HepG2 (cell line): ENCODE measurements around the gene FNDC8. TPM values are rescaled to one million over a fixed set of nuclear protein-coding genes. Genes with fewer than 3 reads are reported as not detected.

ENCODE experiments used
- CSRNP1 ChIP-seq: sonication (generic); formaldehyde crosslinking; IDR thresholded peaks from 2 replicates; pipeline ENCODE4 v1.8.1; 2023; ENCODE audit warnings: mild to moderate bottlenecking, missing genetic modification reagents
- KIAA2018 ChIP-seq: sonication (generic); formaldehyde crosslinking; IDR thresholded peaks from 2 replicates; pipeline ENCODE4 v1.5.0; 2020; ENCODE audit warnings: mild to moderate bottlenecking, missing genetic modification reagents, borderline replicate concordance
- NR2F1 ChIP-seq, 2 experiments: fragments of 450-650 bp in 1 of 2; formaldehyde crosslinking in 1 of 2; IDR thresholded peaks; 2 replicates each; pipeline versions ENCODE4 v1.5.0 to v1.6.1; 2016 to 2020; ENCODE audit warnings: mild to moderate bottlenecking in 1 of 2, missing compliant biosample characterization in 1 of 2, missing genetic modification reagents in 1 of 2, moderate library complexity in 1 of 2
- POLR2A ChIP-seq, 2 experiments: IDR thresholded peaks; 2 replicates each; pipeline ENCODE4 v1.6.1; 2011; ENCODE audit warnings: low read depth in 2 of 2, low read length in 2 of 2, mild to moderate bottlenecking in 1 of 2, moderate library complexity in 1 of 2; ENCODE audit not compliant: insufficient read depth in 1 of 2
- RBAK ChIP-seq: sonication (generic); formaldehyde crosslinking; IDR thresholded peaks from 2 replicates; pipeline ENCODE4 v1.5.1; 2020; ENCODE audit warnings: mild to moderate bottlenecking, missing genetic modification reagents
- ZNF549 ChIP-seq: sonication (generic); formaldehyde crosslinking; IDR thresholded peaks from 2 replicates; pipeline ENCODE4 v1.5.0; 2020; ENCODE audit warnings: missing genetic modification reagents
- ZNF574 ChIP-seq: sonication (generic); formaldehyde crosslinking; IDR thresholded peaks from 2 replicates; pipeline ENCODE4 v1.4.0; 2020; ENCODE audit warnings: missing genetic modification reagents
- ZNF891 ChIP-seq: sonication (generic); formaldehyde crosslinking; IDR thresholded peaks from 2 replicates; pipeline ENCODE4 v1.5.0; 2020; ENCODE audit warnings: mild to moderate bottlenecking, missing genetic modification reagents
- polyA plus RNA-seq, 8 experiments: library from polyadenylated mRNA; depleted of rRNA in 3 of 8; stranded (reverse) in 7 of 8; unstranded in 1 of 8; fragments of >200 nt; fragmentation: Illumina TruSeq in 4 of 8; extraction: Trizol in 4 of 8; gene quantifications; 2 replicates each; pipeline versions ENCODE4 v1.2.1 to v1.2.3, GENCODE V29; 2011 to 2016; ENCODE audit warnings: low read depth in 4 of 8, missing spikeins in 1 of 8, mixed read lengths in 1 of 8; ENCODE audit not compliant: insufficient read depth in 1 of 8
- total RNA-seq, 5 experiments: library from RNA; depleted of rRNA; stranded (reverse); fragments of >200 nt; fragmentation: Illumina TruSeq; extraction: Trizol; gene quantifications; 2 replicates each; pipeline ENCODE4 v1.2.3, GENCODE V29; 2016; ENCODE audit warnings: low read depth in 1 of 5
- TF ChIP-seq, protein P1 (sequence below): sonication (generic); formaldehyde crosslinking; IDR thresholded peaks from 2 replicates; pipeline ENCODE4 v1.4.0; 2020; ENCODE audit warnings: missing genetic modification reagents

Gene FNDC8
- total and polyA plus RNA-seq, 2 of the 13 experiments (the other 11 are each of a cell fraction or from before 2014, with no cell fraction given) = not detected

DNA sequence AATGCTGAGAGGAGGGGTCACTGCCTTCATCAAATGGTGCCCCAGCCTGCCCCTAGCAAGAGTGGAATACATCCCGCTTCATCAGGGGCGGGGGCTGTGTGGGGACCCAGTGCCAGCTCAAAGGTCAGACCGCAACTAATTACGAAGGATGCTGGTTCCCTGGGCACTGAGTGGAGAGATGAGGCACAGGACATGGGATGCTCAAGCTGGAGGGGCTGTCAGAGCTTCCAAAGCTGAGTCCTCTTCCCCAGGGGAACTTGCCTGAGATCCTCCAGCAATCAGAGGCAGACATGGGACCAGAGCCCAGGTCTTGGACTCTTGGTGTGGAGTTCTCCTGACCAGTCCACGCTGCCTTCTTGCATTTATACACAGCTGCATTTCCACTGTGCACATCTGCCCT is 45.1 kb downstream of the FNDC8 start (continued):
- TF ChIP-seq, protein P1, sequence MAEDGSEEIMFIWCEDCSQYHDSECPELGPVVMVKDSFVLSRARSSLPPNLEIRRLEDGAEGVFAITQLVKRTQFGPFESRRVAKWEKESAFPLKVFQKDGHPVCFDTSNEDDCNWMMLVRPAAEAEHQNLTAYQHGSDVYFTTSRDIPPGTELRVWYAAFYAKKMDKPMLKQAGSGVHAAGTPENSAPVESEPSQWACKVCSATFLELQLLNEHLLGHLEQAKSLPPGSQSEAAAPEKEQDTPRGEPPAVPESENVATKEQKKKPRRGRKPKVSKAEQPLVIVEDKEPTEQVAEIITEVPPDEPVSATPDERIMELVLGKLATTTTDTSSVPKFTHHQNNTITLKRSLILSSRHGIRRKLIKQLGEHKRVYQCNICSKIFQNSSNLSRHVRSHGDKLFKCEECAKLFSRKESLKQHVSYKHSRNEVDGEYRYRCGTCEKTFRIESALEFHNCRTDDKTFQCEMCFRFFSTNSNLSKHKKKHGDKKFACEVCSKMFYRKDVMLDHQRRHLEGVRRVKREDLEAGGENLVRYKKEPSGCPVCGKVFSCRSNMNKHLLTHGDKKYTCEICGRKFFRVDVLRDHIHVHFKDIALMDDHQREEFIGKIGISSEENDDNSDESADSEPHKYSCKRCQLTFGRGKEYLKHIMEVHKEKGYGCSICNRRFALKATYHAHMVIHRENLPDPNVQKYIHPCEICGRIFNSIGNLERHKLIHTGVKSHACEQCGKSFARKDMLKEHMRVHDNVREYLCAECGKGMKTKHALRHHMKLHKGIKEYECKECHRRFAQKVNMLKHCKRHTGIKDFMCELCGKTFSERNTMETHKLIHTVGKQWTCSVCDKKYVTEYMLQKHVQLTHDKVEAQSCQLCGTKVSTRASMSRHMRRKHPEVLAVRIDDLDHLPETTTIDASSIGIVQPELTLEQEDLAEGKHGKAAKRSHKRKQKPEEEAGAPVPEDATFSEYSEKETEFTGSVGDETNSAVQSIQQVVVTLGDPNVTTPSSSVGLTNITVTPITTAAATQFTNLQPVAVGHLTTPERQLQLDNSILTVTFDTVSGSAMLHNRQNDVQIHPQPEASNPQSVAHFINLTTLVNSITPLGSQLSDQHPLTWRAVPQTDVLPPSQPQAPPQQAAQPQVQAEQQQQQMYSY (CRISPR knock-in tag) = no peak
- TF ChIP-seq ZNF574 = no peak
- TF ChIP-seq CSRNP1 (CRISPR knock-in tag) = no peak
- no peak for TF ChIP-seq NR2F1 (CRISPR knock-in tag; IDR thresholded peaks at IDR 0.05)
- TF ChIP-seq POLR2A (IDR thresholded peaks at IDR 0.05; ENCODE audit: insufficient read depth in 1 of 2, low read depth in 2 of 2, low read length in 2 of 2) = no peak
- TF ChIP-seq RBAK = no peak
- no peak for TF ChIP-seq ZNF891
- TF ChIP-seq KIAA2018 (CRISPR knock-in tag) = no peak
- TF ChIP-seq ZNF549 (CRISPR knock-in tag) = no peak
- TF ChIP-seq, all 625 proteins: peak for 0
